Omental fat pad (tissue), 4 donors: Measurements from ENCODE around the gene ZDHHC4. TPM values are rescaled to one million over a fixed set of nuclear protein-coding genes. Genes with fewer than 3 reads are reported as not detected.

Experiments
- ATAC-seq: fragments of 150-250 bp; one replicate; pipeline ENCODE4 v1.9.1; 2016; ENCODE audit warnings: mild to moderate bottlenecking, moderate library complexity; ENCODE audit not compliant: low FRiP score
- DNase-seq: peaks from one replicate; pipeline ENCODE4 v3.0.0-alpha.2; 2019; ENCODE audit warnings: low spot score
- CTCF ChIP-seq, 3 donors: fragments of 450-650 bp; IDR thresholded peaks; one replicate each; pipeline ENCODE4 v1.5.1; 2016 to 2017; ENCODE audit warnings: antibody characterized with exemption in 3 of 3, mild to moderate bottlenecking in 3 of 3, moderate library complexity in 2 of 3
- total RNA-seq, 4 donors: library from RNA; depleted of rRNA; stranded (reverse); fragments of >200 nt; gene quantifications; one replicate each; pipeline ENCODE4 v1.1.0, GENCODE V29; 2016

The ZDHHC4 gene
- total RNA-seq, 4 donors from 2014 or later, result 30.6 to 52.3 (median 42.3) TPM

GRCh38 chr7:6619961-6620360 is 42.7 kb downstream of the ZDHHC4 start:
- ATAC-seq (no peak), DNase-seq (no peak)
- TF ChIP-seq CTCF (IDR thresholded peaks at IDR 0.05), result no peak

- ATAC-seq (no peak), DNase-seq (no peak)
- TF ChIP-seq CTCF (IDR thresholded peaks at IDR 0.05), result no peak
These were observed 44.2 kb downstream of the ZDHHC4 start for GRCh38 chr7:6621195-6622133.

- DNase-seq (no peak), ATAC-seq (no peak)
- TF ChIP-seq CTCF (IDR thresholded peaks at IDR 0.05), result no peak
These were observed 45.0 kb downstream of the ZDHHC4 start for GRCh38 chr7:6622134-6622710.

- no peak for DNase-seq
- no peak for ATAC-seq
- no peak for TF ChIP-seq CTCF (IDR thresholded peaks at IDR 0.05)
These were observed 46.5 kb downstream of the ZDHHC4 start for GRCh38 chr7:6623589-6624245.

GRCh38 chr7:6624246-6624611 is 47.0 kb downstream of the ZDHHC4 start:
- no peak for ATAC-seq
- no peak for DNase-seq
- TF ChIP-seq CTCF (IDR thresholded peaks at IDR 0.05), result no peak

GRCh38 chr7:6628045-6628444 is 50.8 kb downstream of the ZDHHC4 start:
- DNase-seq (no peak), ATAC-seq (no peak)
- TF ChIP-seq CTCF (IDR thresholded peaks at IDR 0.05), result no peak
